Measurements from ENCODE around the gene RBBP8. TPM values are rescaled to one million over a fixed set of nuclear protein-coding genes. Genes with fewer than 3 reads are reported as not detected.

Gene RBBP8
- total RNA-seq, 1 experiment from 2014 or later = 46.7 TPM

GRCh38 chr18:22914633-22915032 is 18.5 kb upstream of the RBBP8 start:
- no peak overlapping the region for H3K4me3 ChIP-seq (ENCODE audit: low read depth, low read length)
- Mint-ChIP-seq H3K27me3 (ENCODE audit: insufficient read depth, unreplicated experiment) (no peaks in the 10 kb centered on the region), H3K4me1 (ENCODE audit: low read depth, unreplicated experiment) (peaks cover 20% of the 10 kb centered on the region), H3K27ac (ENCODE audit: unreplicated experiment) (no peak overlapping the region), H3K4me3 (ENCODE audit: unreplicated experiment) (peak overlapping the region; percentile 27), H3K9me3 (ENCODE audit: unreplicated experiment) (no peaks in the 10 kb centered on the region), H3K36me3 (ENCODE audit: insufficient read depth, unreplicated experiment) (peaks cover 5% of the 10 kb centered on the region)
- no peaks in the 10 kb centered on the region for H3K9me3 ChIP-seq
- H3K36me3 ChIP-seq (ENCODE audit: control insufficient read depth, insufficient read depth, low read length) = no peaks in the 10 kb centered on the region
- ChIA-PET CTCF (interaction anchor here (0.5 to 1.3 kb wide), 4 partner anchors 18 to 417 kb away, joined by 3 to 5 read pairs (median 4); partner anchors contain the start of gene RBBP8), POLR2A (no interaction called here)
- no peak for TF ChIP-seq CTCF (IDR thresholded peaks at IDR 0.05; ENCODE audit: insufficient read depth in 1 of 2, low read depth in 1 of 2, low read length in 1 of 2, severe bottlenecking in 1 of 2, unreplicated experiment in 1 of 2)
- peaks cover 25% of the 10 kb centered on the region for H3K4me1 ChIP-seq
- H3K27me3 ChIP-seq (replicated peaks; ENCODE audit: control insufficient read depth, insufficient read depth, low read length) = no peaks in the 10 kb centered on the region
- no peak for DNase-seq
- intact Hi-C loops (cut with micrococcal nuclease; ENCODE audit: unreplicated experiment) = no loop called here
- BruUV-seq (replicated peaks) = no TSS peak

GRCh38 chr18:22915337-22915736 is 17.8 kb upstream of the RBBP8 start:
- Histone ChIP-seq H3K4me1 (peaks cover 25% of the 10 kb centered on the region), H3K36me3 (ENCODE audit: control insufficient read depth, insufficient read depth, low read length) (no peaks in the 10 kb centered on the region), H3K4me3 (ENCODE audit: low read depth, low read length) (no peak overlapping the region), H3K27me3 (replicated peaks; ENCODE audit: control insufficient read depth, insufficient read depth, low read length) (no peaks in the 10 kb centered on the region), H3K9me3 (no peaks in the 10 kb centered on the region)
- no peak for DNase-seq
- Mint-ChIP-seq H3K27me3 (ENCODE audit: insufficient read depth, unreplicated experiment) (no peaks in the 10 kb centered on the region), H3K36me3 (ENCODE audit: insufficient read depth, unreplicated experiment) (peaks cover 5% of the 10 kb centered on the region), H3K27ac (ENCODE audit: unreplicated experiment) (no peak overlapping the region), H3K4me3 (ENCODE audit: unreplicated experiment) (no peak overlapping the region), H3K4me1 (ENCODE audit: low read depth, unreplicated experiment) (peaks cover 20% of the 10 kb centered on the region), H3K9me3 (ENCODE audit: unreplicated experiment) (no peaks in the 10 kb centered on the region)
- no peak for TF ChIP-seq CTCF (IDR thresholded peaks at IDR 0.05; ENCODE audit: insufficient read depth in 1 of 2, low read depth in 1 of 2, low read length in 1 of 2, severe bottlenecking in 1 of 2, unreplicated experiment in 1 of 2)
- POLR2A ChIA-PET = no interaction called here
- CTCF ChIA-PET = interaction anchor here (0.6 to 1.3 kb wide), 2 partner anchors 18 to 102 kb away, joined by 4 to 5 read pairs; partner anchors contain the start of gene RBBP8
- intact Hi-C loops (cut with micrococcal nuclease; ENCODE audit: unreplicated experiment) = no loop called here
- BruUV-seq (replicated peaks) = no TSS peak

- no peak overlapping the region for H3K4me3 ChIP-seq (ENCODE audit: low read depth, low read length)
- Mint-ChIP-seq H3K9me3 (ENCODE audit: unreplicated experiment) (no peaks in the 10 kb centered on the region), H3K27ac (ENCODE audit: unreplicated experiment) (no peak overlapping the region), H3K27me3 (ENCODE audit: insufficient read depth, unreplicated experiment) (no peaks in the 10 kb centered on the region), H3K4me3 (ENCODE audit: unreplicated experiment) (no peak overlapping the region), H3K36me3 (ENCODE audit: insufficient read depth, unreplicated experiment) (no peaks in the 10 kb centered on the region), H3K4me1 (ENCODE audit: low read depth, unreplicated experiment) (no peaks in the 10 kb centered on the region)
- intact Hi-C loops (cut with micrococcal nuclease; ENCODE audit: unreplicated experiment) = no loop called here
- no peaks in the 10 kb centered on the region for H3K9me3 ChIP-seq
- BruUV-seq (replicated peaks) = no TSS peak
- ChIA-PET CTCF (no interaction called here), POLR2A (no interaction called here)
- no peak for DNase-seq
- H3K36me3 ChIP-seq (ENCODE audit: control insufficient read depth, insufficient read depth, low read length) = no peaks in the 10 kb centered on the region
- TF ChIP-seq CTCF (IDR thresholded peaks at IDR 0.05; ENCODE audit: insufficient read depth in 1 of 2, low read depth in 1 of 2, low read length in 1 of 2, severe bottlenecking in 1 of 2, unreplicated experiment in 1 of 2) = no peak
- no peaks in the 10 kb centered on the region; the same call in 1 of the 2 replicates for H3K4me1 ChIP-seq
- H3K27me3 ChIP-seq (replicated peaks; ENCODE audit: control insufficient read depth, insufficient read depth, low read length) = no peaks in the 10 kb centered on the region
Measured at GRCh38 chr18:22921772-22922171, 11.4 kb upstream of the RBBP8 start.

All from Caco-2 (cell line).